Measurements from ENCODE around the gene LGR5. TPM values are rescaled to one million over a fixed set of nuclear protein-coding genes. Genes with fewer than 3 reads are reported as not detected.

LGR5 gene
- not detected for total RNA-seq

- Mint-ChIP-seq H3K4me1 (ENCODE audit: low read depth) (peaks cover 19% of the 10 kb centered on the region), H3K4me3 (peak within 1 kb of the TSS; percentile 66), H3K9me3 (peaks cover 16% of the 10 kb centered on the region), H3K27me3 (peaks cover 52% of the 10 kb centered on the region), H3K36me3 (ENCODE audit: low read depth) (peaks cover 2% of the 10 kb centered on the region), H3K27ac (no peak within 1 kb of the TSS)
- DNase-seq (peak; percentile 43), ATAC-seq (peak; percentile 75)
- ChIA-PET CTCF (interaction anchor here (1.0 to 1.2 kb wide), 2 partner anchors 24 to 197 kb away, joined by 3 to 5 read pairs; no protein-coding TSS in a partner anchor), POLR2A (no interaction called here)
- intact Hi-C loops (cut with micrococcal nuclease) = no loop called here
- no peak for TF ChIP-seq CTCF (IDR thresholded peaks at IDR 0.05)
Measured at GRCh38 chr12:71439613-71440344, at the start of gene LGR5. TSS of gene LGR5 (plus strand) at chr12:71439798. CDS start at chr12:71440081, 283 bp downstream.

- Mint-ChIP-seq H3K9me3 (no peaks in the 10 kb centered on the region), H3K4me1 (ENCODE audit: low read depth) (no peaks in the 10 kb centered on the region), H3K36me3 (ENCODE audit: low read depth) (no peaks in the 10 kb centered on the region), H3K27ac (no peak overlapping the region), H3K27me3 (peaks cover 10% of the 10 kb centered on the region), H3K4me3 (no peak overlapping the region)
- ChIA-PET CTCF (interaction anchor here (0.6 to 2.6 kb wide), 17 partner anchors 10 to 416 kb away, joined by 3 to 24 read pairs (median 3); no protein-coding TSS in a partner anchor), POLR2A (interaction anchor here (0.6 kb wide), 1 partner anchor 89 kb away, joined by 4 read pairs; no protein-coding TSS in a partner anchor)
- peak; percentile 76 for TF ChIP-seq CTCF (IDR thresholded peaks at IDR 0.05)
- DNase-seq (no peak), ATAC-seq (peak; percentile 77)
- intact Hi-C loops (cut with micrococcal nuclease) = no loop called here
Measured at GRCh38 chr12:71392521-71393145, 47.0 kb upstream of the LGR5 start.

GRCh38 chr12:71393625-71394024 is 46.0 kb upstream of the LGR5 start:
- no peak for ATAC-seq
- ChIA-PET CTCF (interaction anchor here (1.3 to 2.6 kb wide), 2 partner anchors 11 to 156 kb away, joined by 3 to 23 read pairs; no protein-coding TSS in a partner anchor), POLR2A (no interaction called here)
- Mint-ChIP-seq H3K4me1 (ENCODE audit: low read depth) (no peaks in the 10 kb centered on the region), H3K9me3 (no peaks in the 10 kb centered on the region), H3K27me3 (peaks cover 8% of the 10 kb centered on the region), H3K36me3 (ENCODE audit: low read depth) (no peaks in the 10 kb centered on the region), H3K27ac (no peak overlapping the region), H3K4me3 (no peak overlapping the region)
- intact Hi-C loops (cut with micrococcal nuclease) = no loop called here
- DNase-seq = no peak
- no peak for TF ChIP-seq CTCF (IDR thresholded peaks at IDR 0.05)

GRCh38 chr12:71397433-71397954 is 42.1 kb upstream of the LGR5 start:
- peaks cover 4% of the 10 kb centered on the region for H3K27me3 Mint-ChIP-seq
- CTCF ChIA-PET = no interaction called here
- ATAC-seq (no peak), DNase-seq (no peak)
- no peaks in the 10 kb centered on the region for H3K4me1 Mint-ChIP-seq (ENCODE audit: low read depth)
- TF ChIP-seq CTCF (IDR thresholded peaks at IDR 0.05) = no peak
- no peaks in the 10 kb centered on the region for H3K36me3 Mint-ChIP-seq (ENCODE audit: low read depth)
- POLR2A ChIA-PET = no interaction called here
- intact Hi-C loops (cut with micrococcal nuclease) = no loop called here
- no peak overlapping the region for H3K4me3 Mint-ChIP-seq
- H3K9me3 Mint-ChIP-seq = no peaks in the 10 kb centered on the region
- no peak overlapping the region for H3K27ac Mint-ChIP-seq

GRCh38 chr12:71399197-71399596 is 40.4 kb upstream of the LGR5 start:
- DNase-seq (no peak), ATAC-seq (no peak)
- H3K9me3 Mint-ChIP-seq = no peaks in the 10 kb centered on the region
- intact Hi-C loops (cut with micrococcal nuclease) = no loop called here
- CTCF ChIA-PET = interaction anchor here (0.6 kb wide), 1 partner anchor 237 kb away, joined by 3 read pairs; no protein-coding TSS in a partner anchor
- no peak overlapping the region for H3K4me3 Mint-ChIP-seq
- POLR2A ChIA-PET = no interaction called here
- H3K27me3 Mint-ChIP-seq = peaks cover 12% of the 10 kb centered on the region
- no peaks in the 10 kb centered on the region for H3K4me1 Mint-ChIP-seq (ENCODE audit: low read depth)
- no peaks in the 10 kb centered on the region for H3K36me3 Mint-ChIP-seq (ENCODE audit: low read depth)
- no peak for TF ChIP-seq CTCF (IDR thresholded peaks at IDR 0.05)
- H3K27ac Mint-ChIP-seq = no peak overlapping the region

Measured in activated CD8-positive, alpha-beta T cell treated with anti-CD3 and anti-CD28 coated beads for 36 hours (primary cell).